Measurements from ENCODE around the gene ANKRD29.

ANKRD29 gene

DNA sequence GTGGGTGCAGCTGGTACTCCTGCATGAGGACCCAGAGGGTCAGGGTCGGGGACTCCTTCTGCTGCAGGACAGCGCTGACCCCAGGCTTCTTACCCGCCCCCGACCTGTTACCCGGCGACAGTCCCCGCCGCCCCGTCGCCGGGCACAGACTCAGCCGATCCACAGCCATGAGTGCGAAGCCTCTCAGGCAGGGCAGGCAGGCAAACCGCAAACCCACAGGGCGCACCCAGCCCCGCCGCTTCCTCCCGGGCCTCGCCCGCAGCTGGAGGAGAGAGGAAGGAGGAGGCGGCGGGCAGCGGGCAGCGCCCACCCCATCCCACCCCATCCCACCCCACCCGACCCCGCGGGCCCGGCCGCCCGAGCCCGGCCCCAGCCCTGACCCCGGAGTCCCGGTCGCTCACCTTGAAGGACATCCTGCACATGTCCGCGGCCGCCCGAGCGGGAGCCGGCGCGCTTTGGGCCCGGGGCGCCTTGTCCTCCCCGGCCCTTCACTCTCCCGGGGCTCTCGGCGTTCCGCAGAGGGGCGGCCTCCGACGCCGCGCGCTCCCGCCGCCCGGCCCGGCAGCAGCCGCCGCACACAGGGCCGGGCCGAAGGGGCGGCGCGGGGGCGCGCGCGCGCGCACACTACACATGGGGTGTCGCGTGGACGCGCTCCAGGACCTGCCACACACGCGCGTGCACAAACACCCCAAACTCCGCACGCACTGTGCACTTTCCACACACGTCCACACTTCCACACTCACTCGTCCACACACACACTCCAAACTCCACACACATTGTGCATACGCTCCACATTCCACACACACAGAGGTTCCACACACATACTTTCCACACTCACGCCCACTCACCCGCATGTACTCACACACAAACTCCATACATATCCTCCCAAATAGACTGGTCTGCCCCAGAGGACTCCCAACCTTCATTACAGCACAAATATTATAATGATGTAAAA, at the start of gene ANKRD29:
Gene ANKRD29, minus strand, starts transcription at position 603 of the 955 bp plus-strand sequence. Its CDS starts 181 bp downstream, at position 422.
- FAIRE-seq, result no peak
- DNase-seq (ENCODE audit: insufficient read length, low spot score), result peak; percentile 38
- TF ChIP-seq POLR2A (IDR thresholded peaks at IDR 0.05; ENCODE audit: low read depth, low read length), result no peak

DNA sequence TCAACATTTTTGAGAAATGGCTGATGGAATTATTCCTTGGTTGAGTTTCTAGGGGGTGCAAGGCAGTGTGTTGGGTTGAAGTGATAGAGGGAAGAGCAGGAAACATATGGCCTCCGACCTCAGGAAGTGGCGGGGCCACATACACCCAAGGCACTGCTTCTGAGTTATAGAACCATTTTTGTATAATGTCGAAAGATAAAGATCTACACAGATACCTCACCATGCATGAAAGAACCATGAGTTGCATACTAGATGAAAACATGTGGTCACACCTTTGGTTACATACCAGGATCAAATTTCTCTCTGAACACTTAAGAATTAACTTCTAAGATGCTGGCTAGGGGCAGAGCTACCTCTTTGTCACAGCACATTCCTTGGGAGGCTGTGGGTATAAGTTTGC, 49.7 kb upstream of the ANKRD29 start:
- DNase-seq (ENCODE audit: insufficient read length, low spot score), result no peak
- no peak for TF ChIP-seq POLR2A (IDR thresholded peaks at IDR 0.05; ENCODE audit: low read depth, low read length)
- no peak for FAIRE-seq

DNA sequence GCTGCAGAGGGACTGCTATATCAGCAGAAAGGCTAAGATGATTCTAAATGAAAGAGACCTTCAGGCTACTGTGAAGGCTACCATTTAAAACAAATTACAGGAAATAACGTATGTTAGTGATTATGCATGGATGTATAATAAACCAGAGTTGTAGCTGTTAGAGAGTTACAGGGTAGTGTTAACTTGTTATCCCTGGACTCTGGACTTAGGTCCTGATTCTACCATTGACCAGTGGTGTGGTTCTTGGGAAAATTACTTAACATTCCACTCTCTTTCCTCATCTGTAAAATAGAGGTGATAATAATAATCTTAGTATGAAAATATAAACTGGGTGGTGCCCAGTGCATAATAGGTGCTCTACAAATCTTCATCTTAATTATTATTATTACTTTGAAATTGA, 48.7 kb upstream of the ANKRD29 start:
- no peak for FAIRE-seq
- TF ChIP-seq POLR2A (IDR thresholded peaks at IDR 0.05; ENCODE audit: low read depth, low read length), result no peak
- no peak for DNase-seq (ENCODE audit: insufficient read length, low spot score)

- FAIRE-seq, result no peak
- no peak for TF ChIP-seq POLR2A (IDR thresholded peaks at IDR 0.05; ENCODE audit: low read depth, low read length)
- DNase-seq (ENCODE audit: insufficient read length, low spot score), result no peak
These were observed 48.2 kb upstream of the ANKRD29 start for GRCh38 chr18:23710946-23711345.

- TF ChIP-seq POLR2A (IDR thresholded peaks at IDR 0.05; ENCODE audit: low read depth, low read length), result no peak
- DNase-seq (ENCODE audit: insufficient read length, low spot score), result no peak
- no peak for FAIRE-seq
These were observed 47.4 kb upstream of the ANKRD29 start for GRCh38 chr18:23710068-23710527.

DNA sequence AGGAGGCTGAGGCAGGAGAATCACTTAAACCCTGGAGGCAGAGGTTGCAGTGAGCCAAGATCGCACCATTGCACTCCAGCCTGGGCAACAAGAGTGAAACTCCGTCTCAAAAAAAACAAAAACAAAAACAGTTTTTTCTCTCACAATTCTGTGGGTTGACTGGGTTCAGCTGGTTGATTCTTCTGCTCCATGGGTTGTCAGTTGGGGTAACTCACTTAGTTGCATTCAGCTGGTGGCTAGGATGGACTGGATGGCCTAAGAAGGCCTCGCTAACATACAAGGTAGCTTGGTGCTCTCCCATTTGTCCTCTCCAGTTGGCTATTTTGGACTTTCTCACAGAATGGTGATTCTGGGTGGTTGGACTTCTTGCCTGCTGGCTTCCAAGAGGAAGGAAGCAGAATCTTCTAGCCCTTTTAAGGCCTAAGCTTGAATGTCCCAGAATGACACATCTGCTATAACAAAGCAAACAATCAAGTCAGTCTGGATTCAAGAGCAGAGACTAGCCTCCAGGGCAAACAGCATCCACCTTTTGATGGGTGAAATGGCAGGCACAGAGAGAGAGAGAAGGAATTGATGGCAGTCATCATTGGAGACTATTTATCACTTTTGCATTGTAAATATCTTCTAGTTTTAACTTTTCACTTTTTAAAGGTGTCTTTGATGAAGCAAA, 44.4 kb upstream of the ANKRD29 start:
- no peak for DNase-seq (ENCODE audit: insufficient read length, low spot score)
- no peak for FAIRE-seq
- TF ChIP-seq POLR2A (IDR thresholded peaks at IDR 0.05; ENCODE audit: low read depth, low read length), result no peak

- DNase-seq (ENCODE audit: insufficient read length, low spot score), result no peak
- FAIRE-seq, result no peak
- TF ChIP-seq POLR2A (IDR thresholded peaks at IDR 0.05; ENCODE audit: low read depth, low read length), result no peak
These were observed 42.1 kb upstream of the ANKRD29 start for GRCh38 chr18:23704806-23705205.

- FAIRE-seq (no peak), DNase-seq (ENCODE audit: insufficient read length, low spot score) (no peak)
- no peak for TF ChIP-seq POLR2A (IDR thresholded peaks at IDR 0.05; ENCODE audit: low read depth, low read length)
These were observed 41.3 kb upstream of the ANKRD29 start for GRCh38 chr18:23703987-23704384.

- FAIRE-seq (peak; percentile 20), DNase-seq (ENCODE audit: insufficient read length, low spot score) (no peak)
- TF ChIP-seq POLR2A (IDR thresholded peaks at IDR 0.05; ENCODE audit: low read depth, low read length), result no peak
These were observed 40.6 kb upstream of the ANKRD29 start for GRCh38 chr18:23703057-23703986.

GRCh38 chr18:23702606-23703005, 39.9 kb upstream of the ANKRD29 start:
- FAIRE-seq, result no peak
- DNase-seq (ENCODE audit: insufficient read length, low spot score), result no peak
- TF ChIP-seq POLR2A (IDR thresholded peaks at IDR 0.05; ENCODE audit: low read depth, low read length), result no peak

GRCh38 chr18:23701544-23702064, 38.9 kb upstream of the ANKRD29 start:
- DNase-seq (ENCODE audit: insufficient read length, low spot score), result no peak
- FAIRE-seq, result no peak
- no peak for TF ChIP-seq POLR2A (IDR thresholded peaks at IDR 0.05; ENCODE audit: low read depth, low read length)

- no peak for TF ChIP-seq POLR2A (IDR thresholded peaks at IDR 0.05; ENCODE audit: low read depth, low read length)
- no peak for DNase-seq (ENCODE audit: insufficient read length, low spot score)
- no peak for FAIRE-seq
These were observed 38.3 kb upstream of the ANKRD29 start for GRCh38 chr18:23701017-23701416.

Measured in H54 (cell line).